Lower leg skin (tissue), 3 donors: Measurements from ENCODE around the gene INSRR.

Experiments used
- POLR2A ChIP-seq, 2 donors: fragments of 450-650 bp; IDR thresholded peaks; one replicate each; pipeline ENCODE4 v1.6.1; 2016 to 2017; ENCODE audit warnings: antibody characterized with exemption in 2 of 2, mild to moderate bottlenecking in 1 of 2, moderate library complexity in 1 of 2
- TF ChIP-seq, protein P1 (sequence below), 3 donors: fragments of 450-650 bp; IDR thresholded peaks; one replicate each; pipeline ENCODE4 v1.5.1; 2016; ENCODE audit warnings: antibody characterized with exemption in 3 of 3, mild to moderate bottlenecking in 3 of 3, moderate library complexity in 2 of 3

DNA sequence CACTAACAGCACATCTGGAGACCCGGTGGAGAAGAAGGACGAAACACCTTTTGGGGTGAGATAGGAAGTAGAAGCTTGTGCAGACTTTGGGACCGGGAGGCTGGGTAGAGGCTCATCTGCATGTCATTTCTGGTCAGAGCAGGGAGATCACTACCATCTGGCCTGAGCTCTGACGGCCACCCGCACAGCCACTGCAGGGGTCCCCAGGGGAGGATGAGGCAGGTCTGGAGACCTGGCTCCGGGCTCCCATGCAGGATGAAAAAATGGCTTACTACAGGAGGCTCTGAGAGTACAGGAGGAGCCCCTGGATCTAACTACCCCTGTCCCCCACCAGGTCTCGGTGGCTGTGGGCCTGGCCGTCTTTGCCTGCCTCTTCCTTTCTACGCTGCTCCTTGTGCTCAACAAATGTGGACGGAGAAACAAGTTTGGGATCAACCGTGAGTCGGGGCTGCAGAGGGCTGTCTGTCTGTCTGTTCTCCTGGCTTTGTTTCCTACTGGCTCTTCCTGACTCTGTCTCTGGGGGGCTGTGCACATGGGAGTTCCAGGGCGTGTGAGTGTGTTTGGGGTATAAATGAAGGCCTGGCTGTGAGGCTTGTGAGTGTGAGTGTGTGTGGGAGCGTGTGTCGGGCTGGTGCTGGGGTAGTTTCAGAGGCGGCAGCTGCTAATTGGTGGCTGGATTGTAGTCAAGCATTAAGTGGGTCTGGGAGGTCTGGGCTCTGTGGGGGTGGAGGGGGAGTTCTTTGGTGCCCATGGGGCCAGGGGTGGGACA, 15.8 kb upstream of the INSRR start:
- TF ChIP-seq, protein P1, sequence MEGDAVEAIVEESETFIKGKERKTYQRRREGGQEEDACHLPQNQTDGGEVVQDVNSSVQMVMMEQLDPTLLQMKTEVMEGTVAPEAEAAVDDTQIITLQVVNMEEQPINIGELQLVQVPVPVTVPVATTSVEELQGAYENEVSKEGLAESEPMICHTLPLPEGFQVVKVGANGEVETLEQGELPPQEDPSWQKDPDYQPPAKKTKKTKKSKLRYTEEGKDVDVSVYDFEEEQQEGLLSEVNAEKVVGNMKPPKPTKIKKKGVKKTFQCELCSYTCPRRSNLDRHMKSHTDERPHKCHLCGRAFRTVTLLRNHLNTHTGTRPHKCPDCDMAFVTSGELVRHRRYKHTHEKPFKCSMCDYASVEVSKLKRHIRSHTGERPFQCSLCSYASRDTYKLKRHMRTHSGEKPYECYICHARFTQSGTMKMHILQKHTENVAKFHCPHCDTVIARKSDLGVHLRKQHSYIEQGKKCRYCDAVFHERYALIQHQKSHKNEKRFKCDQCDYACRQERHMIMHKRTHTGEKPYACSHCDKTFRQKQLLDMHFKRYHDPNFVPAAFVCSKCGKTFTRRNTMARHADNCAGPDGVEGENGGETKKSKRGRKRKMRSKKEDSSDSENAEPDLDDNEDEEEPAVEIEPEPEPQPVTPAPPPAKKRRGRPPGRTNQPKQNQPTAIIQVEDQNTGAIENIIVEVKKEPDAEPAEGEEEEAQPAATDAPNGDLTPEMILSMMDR (IDR thresholded peaks at IDR 0.05), result no peak
- no peak for TF ChIP-seq POLR2A (IDR thresholded peaks at IDR 0.05)
